Measurements from ENCODE around the gene SLC45A1. TPM values are rescaled to one million over a fixed set of nuclear protein-coding genes. Genes with fewer than 3 reads are reported as not detected.

The SLC45A1 gene
- total RNA-seq, 4 donors from 2014 or later = 5.4 to 15.1 (median 7.6) TPM

- Histone ChIP-seq H3K4me1 (peaks cover 0 to 15% (median 2%) of the 10 kb centered on the region in 4 donors), H3K27me3 (peaks cover 0 to 11% of the 10 kb centered on the region in 2 donors), H3K9me3 (no peaks in the 10 kb centered on the region), H3K36me3 (no peaks in the 10 kb centered on the region), H3K4me3 (no peak overlapping the region), H3K27ac (no peak overlapping the region)
- 87% methylated on average over 17 of the region's 17 CpGs for WGBS, 2 donors
- no peak for DNase-seq (ENCODE audit: low spot score in 2 of 2)
- TF ChIP-seq CTCF (IDR thresholded peaks at IDR 0.05) (no peak), EP300 (IDR thresholded peaks at IDR 0.05) (no peak), POLR2A (IDR thresholded peaks at IDR 0.05) (no peak)
Measured at GRCh38 chr1:8312235-8313218, 5.4 kb upstream of the SLC45A1 start.

- peaks cover 0 to 22% (median 4%) of the 10 kb centered on the region in 4 donors for H3K4me1 ChIP-seq
- no peak for TF ChIP-seq EP300 (IDR thresholded peaks at IDR 0.05)
- TF ChIP-seq CTCF (IDR thresholded peaks at IDR 0.05) = no peak
- no peak for TF ChIP-seq POLR2A (IDR thresholded peaks at IDR 0.05)
- no peaks in the 10 kb centered on the region for H3K9me3 ChIP-seq
- no peaks in the 10 kb centered on the region for H3K36me3 ChIP-seq
- no peak for DNase-seq (ENCODE audit: low spot score in 2 of 2)
- 84 to 89% methylated on average over 6 of the region's 6 CpGs for WGBS, 2 donors
- no peak overlapping the region for H3K27ac ChIP-seq
- peaks cover 0 to 11% of the 10 kb centered on the region in 2 donors for H3K27me3 ChIP-seq
- no peak overlapping the region for H3K4me3 ChIP-seq
Measured at GRCh38 chr1:8313231-8313630, 4.7 kb upstream of the SLC45A1 start.

GRCh38 chr1:8314346-8315280 lies 3.3 kb upstream of the SLC45A1 start:
- Histone ChIP-seq H3K4me3 (no peak overlapping the region), H3K27ac (peak overlapping the region in 1 of 4 donors; percentile 13), H3K27me3 (peaks cover 0 to 11% of the 10 kb centered on the region in 2 donors), H3K9me3 (no peaks in the 10 kb centered on the region), H3K36me3 (no peaks in the 10 kb centered on the region), H3K4me1 (peaks cover 0 to 29% (median 9%) of the 10 kb centered on the region in 4 donors)
- peak; percentile 48 to 68 for DNase-seq (ENCODE audit: low spot score in 2 of 2)
- 26% methylated on average over 18 to 20 of the region's 21 CpGs for WGBS, 2 donors
- peak; percentile 60 to 91 (median 72) for TF ChIP-seq CTCF (IDR thresholded peaks at IDR 0.05)
- TF ChIP-seq EP300 (IDR thresholded peaks at IDR 0.05) = peak in 1 of 2 donors; percentile 49
- TF ChIP-seq POLR2A (IDR thresholded peaks at IDR 0.05) = no peak

GRCh38 chr1:8315573-8316475 lies 2.1 kb upstream of the SLC45A1 start:
- Histone ChIP-seq H3K4me1 (peaks cover 0 to 29% (median 9%) of the 10 kb centered on the region in 4 donors), H3K27ac (no peak overlapping the region), H3K9me3 (no peaks in the 10 kb centered on the region), H3K36me3 (no peaks in the 10 kb centered on the region), H3K27me3 (peaks cover 0 to 11% of the 10 kb centered on the region in 2 donors), H3K4me3 (no peak overlapping the region)
- TF ChIP-seq POLR2A (IDR thresholded peaks at IDR 0.05) (no peak), CTCF (IDR thresholded peaks at IDR 0.05) (no peak), EP300 (IDR thresholded peaks at IDR 0.05) (no peak)
- no peak for DNase-seq (ENCODE audit: low spot score in 2 of 2)
- 88 to 95% methylated on average over 11 to 14 of the region's 14 CpGs for WGBS, 2 donors
